HEK293 (cell line): ENCODE results near the gene RAD54L.

Experiments used
- CTCF ChIP-seq: fragments of 450-650 bp; formaldehyde crosslinking; IDR thresholded peaks from 2 replicates; pipeline ENCODE4 v1.5.1; 2016; ENCODE audit warnings: missing biosample characterization, missing genetic modification characterization
- KLF8 ChIP-seq: fragments of 450-650 bp; formaldehyde crosslinking; IDR thresholded peaks from 2 replicates; pipeline ENCODE4 v1.5.1; 2016; ENCODE audit warnings: missing biosample characterization, missing genetic modification characterization
- MYNN ChIP-seq: fragments of 450-650 bp; formaldehyde crosslinking; IDR thresholded peaks from 2 replicates; pipeline ENCODE4 v1.5.1; 2016; ENCODE audit warnings: missing biosample characterization, missing genetic modification characterization, borderline replicate concordance
- PATZ1 ChIP-seq: fragments of 450-650 bp; formaldehyde crosslinking; IDR thresholded peaks from 2 replicates; pipeline ENCODE4 v1.5.1; 2016; ENCODE audit warnings: missing biosample characterization, missing genetic modification characterization
- SP2 ChIP-seq: fragments of 450-650 bp; formaldehyde crosslinking; IDR thresholded peaks from 2 replicates; pipeline ENCODE4 v1.5.1; 2016; ENCODE audit warnings: missing biosample characterization, missing genetic modification characterization
- ZNF121 ChIP-seq: fragments of 450-650 bp; formaldehyde crosslinking; IDR thresholded peaks from 2 replicates; pipeline ENCODE4 v1.5.1; 2016; ENCODE audit warnings: missing biosample characterization, missing genetic modification characterization
- ZNF701 ChIP-seq: fragments of 450-650 bp; formaldehyde crosslinking; IDR thresholded peaks from 2 replicates; pipeline ENCODE4 v1.5.1; 2016; ENCODE audit warnings: missing biosample characterization, missing genetic modification characterization

- TF ChIP-seq SP2 (tag by site-specific recombination) (no peak), MYNN (tag by site-specific recombination) (no peak), ZNF701 (tag by site-specific recombination) (no peak), CTCF (tag by site-specific recombination) (no peak), PATZ1 (tag by site-specific recombination) (no peak), KLF8 (tag by site-specific recombination) (no peak), ZNF121 (tag by site-specific recombination) (no peak)
Measured at GRCh38 chr1:46306159-46306530, 58.6 kb downstream of the RAD54L start.
